Tibial artery (tissue), 4 donors: ENCODE data around the gene FNDC3B.

Source experiments
- DNase-seq, 2 donors: peaks; one replicate each; pipeline ENCODE4 v3.0.0-alpha.2; 2019
- H3K27ac ChIP-seq, 2 donors: fragments of 200-600 bp; sonication (generic) in 1 of 2; 1 replicate in 1 of 2; 2 replicates in 1 of 2; pipeline ENCODE4 v1.5.1; 2018 to 2019; ENCODE audit warnings: mild to moderate bottlenecking in 1 of 2
- H3K27me3 ChIP-seq, 2 donors: fragments of 200-600 bp; sonication (generic) in 1 of 2; one replicate each; pipeline versions ENCODE4 v1.5.1 to v1.6.0; 2016 to 2019
- H3K36me3 ChIP-seq, 3 donors: fragments of 200-600 bp; sonication (generic) in 2 of 3; one replicate each; pipeline ENCODE4 v1.5.1; 2016 to 2019; ENCODE audit warnings: mild to moderate bottlenecking in 2 of 3
- H3K4me1 ChIP-seq, 4 donors: fragments of 200-600 bp; sonication (generic) in 2 of 4; 1 replicate in 3 of 4; 2 replicates in 1 of 4; pipeline ENCODE4 v1.5.1; 2016 to 2019
- H3K4me3 ChIP-seq, 2 donors: fragments of 200-600 bp; sonication (generic) in 1 of 2; 1 replicate in 1 of 2; 2 replicates in 1 of 2; pipeline ENCODE4 v1.5.1; 2018 to 2019; ENCODE audit warnings: mild to moderate bottlenecking in 2 of 2
- H3K9me3 ChIP-seq, 3 donors: fragments of 200-600 bp; sonication (generic) in 1 of 3; one replicate each; pipeline ENCODE4 v1.5.1; 2016 to 2019
- intact Hi-C: fragments of 100-400 bp; cut with DNase I; formaldehyde crosslinking; loops from one replicate; pipeline ENCODE4 v1.15.0; 2023; ENCODE audit warnings: low total_unique reads
- TF ChIP-seq, protein P1 (sequence below), 2 experiments: fragments of 200-600 bp in 1 of 2; fragments of 450-650 bp in 1 of 2; IDR thresholded peaks; one replicate each; pipeline ENCODE4 v1.5.1; 2017 to 2019; ENCODE audit warnings: antibody characterized with exemption in 2 of 2, mild to moderate bottlenecking in 1 of 2, moderate library complexity in 1 of 2

The FNDC3B gene

DNA sequence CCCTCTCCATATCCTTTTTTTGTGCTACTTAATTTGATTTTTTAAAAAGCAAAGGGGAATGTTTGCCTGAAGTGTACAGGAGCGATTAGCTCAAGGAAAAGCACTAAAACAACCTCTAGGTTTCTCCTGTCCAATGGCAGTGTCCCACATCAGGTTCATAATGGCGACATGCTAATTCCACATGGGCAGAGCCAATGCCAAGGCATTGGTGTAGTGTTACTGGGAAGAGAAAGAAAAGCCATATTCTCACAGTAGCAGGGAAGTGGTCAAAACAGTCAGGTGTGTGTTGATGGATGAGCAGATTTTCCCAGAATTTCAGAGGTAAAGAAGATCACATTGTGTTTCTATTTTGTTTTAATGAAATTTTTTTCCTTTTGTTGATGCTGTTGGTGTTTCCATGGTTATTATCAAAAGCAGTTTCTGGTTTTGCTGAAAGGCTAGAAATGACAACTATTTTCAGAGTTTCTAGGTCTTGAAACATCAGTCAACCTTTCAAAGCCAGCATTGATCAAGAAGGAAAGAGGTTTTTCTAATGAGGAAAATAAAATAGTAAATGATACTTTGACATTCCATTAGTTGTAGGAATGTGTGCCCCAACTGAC, 65.2 kb downstream of the FNDC3B start:
- DNase-seq = no peak
- intact Hi-C loops = no loop called here
- TF ChIP-seq, protein P1, sequence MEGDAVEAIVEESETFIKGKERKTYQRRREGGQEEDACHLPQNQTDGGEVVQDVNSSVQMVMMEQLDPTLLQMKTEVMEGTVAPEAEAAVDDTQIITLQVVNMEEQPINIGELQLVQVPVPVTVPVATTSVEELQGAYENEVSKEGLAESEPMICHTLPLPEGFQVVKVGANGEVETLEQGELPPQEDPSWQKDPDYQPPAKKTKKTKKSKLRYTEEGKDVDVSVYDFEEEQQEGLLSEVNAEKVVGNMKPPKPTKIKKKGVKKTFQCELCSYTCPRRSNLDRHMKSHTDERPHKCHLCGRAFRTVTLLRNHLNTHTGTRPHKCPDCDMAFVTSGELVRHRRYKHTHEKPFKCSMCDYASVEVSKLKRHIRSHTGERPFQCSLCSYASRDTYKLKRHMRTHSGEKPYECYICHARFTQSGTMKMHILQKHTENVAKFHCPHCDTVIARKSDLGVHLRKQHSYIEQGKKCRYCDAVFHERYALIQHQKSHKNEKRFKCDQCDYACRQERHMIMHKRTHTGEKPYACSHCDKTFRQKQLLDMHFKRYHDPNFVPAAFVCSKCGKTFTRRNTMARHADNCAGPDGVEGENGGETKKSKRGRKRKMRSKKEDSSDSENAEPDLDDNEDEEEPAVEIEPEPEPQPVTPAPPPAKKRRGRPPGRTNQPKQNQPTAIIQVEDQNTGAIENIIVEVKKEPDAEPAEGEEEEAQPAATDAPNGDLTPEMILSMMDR (IDR thresholded peaks at IDR 0.05) = no peak
- Histone ChIP-seq H3K27ac (peak overlapping the region; percentile 1 to 31), H3K27me3 (no peaks in the 10 kb centered on the region), H3K4me1 (peaks cover 0 to 91% (median 51%) of the 10 kb centered on the region in 4 donors), H3K9me3 (no peaks in the 10 kb centered on the region), H3K36me3 (no peaks in the 10 kb centered on the region), H3K4me3 (no peak overlapping the region)

DNA sequence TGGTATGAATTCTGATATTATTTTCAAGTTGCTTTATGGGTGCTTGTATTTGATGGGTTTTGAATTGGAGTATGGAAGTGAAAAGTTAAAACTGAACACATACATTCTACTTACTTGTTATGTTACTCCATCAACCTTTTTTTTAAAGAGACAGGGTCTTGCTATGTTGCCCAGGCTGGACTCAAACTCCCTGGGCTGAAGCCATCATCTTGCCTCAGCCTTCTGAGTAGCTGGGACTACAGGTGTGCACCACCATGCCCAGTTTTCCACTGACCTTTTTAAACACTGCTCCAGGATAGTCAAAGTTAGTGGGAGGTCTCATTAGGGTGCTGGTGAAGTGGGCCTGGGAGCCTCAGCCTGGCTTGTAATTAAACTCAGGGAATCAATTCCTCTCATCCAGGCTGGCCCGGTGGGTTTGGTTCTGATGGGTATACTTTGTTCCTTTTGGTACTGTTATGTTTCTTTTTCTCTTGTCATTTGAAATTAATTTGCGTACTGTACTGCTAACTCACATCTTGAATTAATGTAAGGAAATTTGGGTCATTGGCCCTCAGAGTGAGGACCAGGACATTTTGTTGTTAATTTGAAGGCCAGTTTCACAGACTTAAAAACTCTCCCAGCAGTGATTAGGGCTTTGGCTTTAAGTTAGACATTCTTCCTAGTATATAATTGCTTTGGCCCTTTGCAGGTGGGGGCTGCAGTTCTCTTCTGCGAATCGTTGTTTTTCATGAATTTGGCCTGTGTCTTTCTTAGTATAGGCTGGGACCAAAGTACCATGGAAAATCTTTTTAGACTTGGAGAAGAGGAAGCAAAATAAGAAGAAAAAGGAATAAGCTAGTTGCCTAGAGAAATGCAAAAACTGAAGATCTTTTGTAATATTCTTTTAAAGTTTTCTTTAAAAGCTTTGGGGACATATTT, 66.9 kb downstream of the FNDC3B start:
- Histone ChIP-seq H3K4me1 (peaks cover 0 to 76% (median 46%) of the 10 kb centered on the region in 4 donors), H3K4me3 (no peak overlapping the region), H3K27me3 (no peaks in the 10 kb centered on the region), H3K27ac (no peak overlapping the region), H3K36me3 (no peaks in the 10 kb centered on the region), H3K9me3 (no peaks in the 10 kb centered on the region)
- TF ChIP-seq, protein P1 (IDR thresholded peaks at IDR 0.05) = no peak
- intact Hi-C loops = no loop called here
- DNase-seq = no peak

DNA sequence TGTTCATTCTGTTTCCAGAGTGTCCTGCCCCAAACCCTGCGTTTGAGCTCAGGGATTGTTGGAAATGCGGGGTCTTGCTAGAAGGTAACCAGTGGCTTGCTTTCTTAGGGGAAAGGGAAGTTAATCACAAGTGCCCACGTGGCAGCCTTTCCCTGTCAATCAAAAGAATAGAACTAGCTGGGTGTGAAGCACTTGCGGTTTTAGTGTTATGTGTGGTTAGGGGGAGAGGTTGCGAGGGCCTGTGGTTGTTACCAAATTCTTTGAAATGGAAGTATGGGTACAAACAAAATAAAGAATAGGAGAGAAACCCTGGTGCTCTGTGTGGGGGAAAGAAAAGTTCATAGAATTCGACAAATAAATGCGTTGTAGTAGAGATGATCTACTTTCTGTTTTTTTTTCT, 67.6 kb downstream of the FNDC3B start:
- Histone ChIP-seq H3K4me3 (no peak overlapping the region), H3K27me3 (no peaks in the 10 kb centered on the region), H3K36me3 (no peaks in the 10 kb centered on the region), H3K27ac (no peak overlapping the region), H3K9me3 (no peaks in the 10 kb centered on the region), H3K4me1 (peaks cover 0 to 69% (median 46%) of the 10 kb centered on the region in 4 donors)
- intact Hi-C loops = no loop called here
- peak in 1 of 2 donors; percentile 71 for DNase-seq
- TF ChIP-seq, protein P1 (IDR thresholded peaks at IDR 0.05) = no peak

DNA sequence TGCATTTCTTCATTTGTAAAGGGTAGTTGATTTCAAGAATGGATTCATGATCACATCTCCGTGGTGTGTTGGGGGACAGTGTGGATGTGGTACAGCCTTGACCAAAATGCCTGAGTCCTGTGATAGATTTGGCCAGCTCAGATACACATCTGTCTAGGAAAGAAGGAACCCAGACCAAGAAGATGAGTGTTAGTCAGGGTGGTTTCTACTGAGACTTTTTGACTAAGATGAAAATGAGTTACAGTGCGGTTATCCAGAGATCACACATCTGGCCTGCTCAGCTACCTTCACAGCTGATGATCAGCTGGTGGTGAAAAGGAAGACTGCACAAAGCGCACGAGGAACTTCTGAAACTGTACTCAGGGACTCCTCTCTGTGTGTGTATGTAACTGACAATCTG, 68.0 kb downstream of the FNDC3B start:
- H3K27ac ChIP-seq = no peak overlapping the region

DNA sequence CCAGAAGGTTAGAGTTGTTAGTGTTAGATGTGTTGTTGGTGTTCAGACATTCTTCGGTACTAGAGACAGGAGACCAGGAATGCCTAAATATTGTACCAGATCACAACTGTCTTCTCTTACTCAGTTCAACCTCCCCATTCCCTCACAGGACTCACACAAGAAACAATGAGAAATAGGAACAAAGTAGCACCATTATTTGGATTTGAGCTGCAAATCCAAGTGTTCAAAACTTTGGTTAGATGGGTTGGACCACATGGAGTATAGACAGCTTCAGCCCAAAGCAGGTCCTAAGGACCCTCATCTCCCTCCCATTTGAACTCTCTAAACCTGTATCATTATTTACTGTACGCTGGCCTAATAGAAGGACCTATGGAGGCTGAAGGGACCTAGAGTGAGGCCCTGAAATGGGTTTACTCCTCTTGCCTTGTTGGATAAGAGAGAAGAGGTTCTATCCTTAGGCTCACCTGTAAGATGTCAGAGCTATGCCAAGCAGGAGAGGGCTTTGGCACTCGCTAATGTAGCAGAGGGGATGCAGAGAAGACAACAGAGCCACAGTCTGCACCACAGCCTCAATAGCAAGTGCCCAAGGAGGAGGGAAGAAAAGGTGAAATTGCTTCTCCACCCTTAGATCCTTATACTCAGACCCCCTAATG, 70.9 kb downstream of the FNDC3B start:
- H3K4me3 ChIP-seq = no peak overlapping the region
- no peaks in the 10 kb centered on the region for H3K9me3 ChIP-seq
- peaks cover 0 to 37% (median 25%) of the 10 kb centered on the region in 4 donors for H3K4me1 ChIP-seq
- intact Hi-C loops = no loop called here
- H3K27ac ChIP-seq = no peak overlapping the region
- TF ChIP-seq, protein P1 (IDR thresholded peaks at IDR 0.05) = no peak
- peaks cover 0 to 14% (median 13%) of the 10 kb centered on the region in 3 donors for H3K36me3 ChIP-seq
- no peak for DNase-seq
- no peaks in the 10 kb centered on the region for H3K27me3 ChIP-seq

More for the DNA sequence above, 68.0 kb downstream of the FNDC3B start:
- TF ChIP-seq, protein P1 (IDR thresholded peaks at IDR 0.05) = no peak
- peaks cover 0 to 3% (median 0%) of the 10 kb centered on the region in 3 donors for H3K36me3 ChIP-seq
- DNase-seq = no peak
- peaks cover 0 to 65% (median 43%) of the 10 kb centered on the region in 4 donors for H3K4me1 ChIP-seq
- no peaks in the 10 kb centered on the region for H3K9me3 ChIP-seq
- no peak overlapping the region for H3K4me3 ChIP-seq
- intact Hi-C loops = no loop called here
- H3K27me3 ChIP-seq = no peaks in the 10 kb centered on the region
